Measurements from ENCODE around the gene FARP1.

DNA sequence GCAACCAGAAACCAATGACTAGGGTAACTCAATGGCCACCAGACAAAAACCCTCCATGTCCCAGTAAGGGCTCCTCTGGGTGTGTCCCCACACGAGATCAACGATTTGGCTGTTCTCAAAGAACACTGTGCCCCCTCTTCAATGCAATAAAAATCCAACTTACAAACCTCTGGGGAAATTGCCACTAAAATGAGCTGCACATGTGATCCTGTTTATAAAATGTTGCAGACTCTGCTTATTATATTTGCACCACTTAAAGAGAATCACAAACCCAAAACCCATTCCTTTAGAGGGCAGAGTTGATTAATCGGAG lies 353.5 kb downstream of the FARP1 start:
- no peak for TF ChIP-seq POLR2A (IDR thresholded peaks at IDR 0.05)
- no peak for TF ChIP-seq CTCF (IDR thresholded peaks at IDR 0.05)
- no peak for TF ChIP-seq POLR2AphosphoS5 (IDR thresholded peaks at IDR 0.05)
- no peak for TF ChIP-seq EP300 (IDR thresholded peaks at IDR 0.05)
